ENCODE data around the gene FLACC1. TPM values are rescaled to one million over a fixed set of nuclear protein-coding genes. Genes with fewer than 3 reads are reported as not detected.

The FLACC1 gene
- total and polyA plus RNA-seq, 7 donors = 0.69 to 1.6 (median 1.2) TPM; not detected in 1

- Histone ChIP-seq H3K27ac (no peak overlapping the region), H3K4me1 (peaks cover 0 to 56% (median 45%) of the 10 kb centered on the region in 4 donors)
Measured at GRCh38 chr2:201402651-201403562, 45.8 kb upstream of the FLACC1 start.

DNA sequence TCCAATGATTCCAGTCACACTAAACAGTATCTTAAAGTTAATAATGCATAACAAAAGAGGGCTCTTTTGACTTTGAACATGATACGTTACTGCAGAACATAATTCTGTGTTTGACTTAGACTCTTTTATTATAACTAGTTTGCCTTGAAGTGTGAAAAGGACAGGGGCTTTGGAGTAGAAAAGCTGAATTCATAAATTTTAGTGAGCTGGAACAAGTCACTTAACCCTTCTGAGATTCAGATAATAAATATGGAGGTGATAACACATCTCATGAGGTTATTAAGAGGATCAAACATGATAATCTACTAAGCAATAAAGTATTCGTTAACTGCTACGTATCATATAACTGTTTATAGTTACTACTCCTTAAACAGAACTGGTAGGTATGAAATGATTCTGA is 44.7 kb upstream of the FLACC1 start:
- DNase-seq = no peak
- Histone ChIP-seq H3K9me3 (no peaks in the 10 kb centered on the region), H3K27ac (no peak overlapping the region), H3K36me3 (peaks cover 0 to 23% (median 4%) of the 10 kb centered on the region in 4 donors), H3K27me3 (no peaks in the 10 kb centered on the region), H3K4me1 (peaks cover 0 to 50% (median 42%) of the 10 kb centered on the region in 4 donors), H3K4me3 (no peak overlapping the region)
- intact Hi-C loops (cut with DNase I) = no loop called here
- WGBS, 2 donors = 23 to 65% methylated on average over 3 of the region's 3 CpGs
- TF ChIP-seq CTCF (IDR thresholded peaks at IDR 0.05) = no peak
- no peak for TF ChIP-seq POLR2AphosphoS5 (IDR thresholded peaks at IDR 0.05)
- no peak for TF ChIP-seq POLR2A (IDR thresholded peaks at IDR 0.05)
- no peak for TF ChIP-seq EP300 (IDR thresholded peaks at IDR 0.05)

More at GRCh38 chr2:201402651-201403562, 45.8 kb upstream of the FLACC1 start:
- intact Hi-C loops (cut with DNase I) = no loop called here
- Histone ChIP-seq H3K27me3 (no peaks in the 10 kb centered on the region), H3K4me3 (no peak overlapping the region), H3K36me3 (peaks cover 0 to 12% (median 0%) of the 10 kb centered on the region in 4 donors), H3K9me3 (no peaks in the 10 kb centered on the region)
- 87 to 89% methylated on average over 6 of the region's 6 CpGs for WGBS, 2 donors
- TF ChIP-seq POLR2AphosphoS5 (IDR thresholded peaks at IDR 0.05) (no peak), EP300 (IDR thresholded peaks at IDR 0.05) (no peak), CTCF (IDR thresholded peaks at IDR 0.05) (no peak), POLR2A (IDR thresholded peaks at IDR 0.05) (no peak)
- no peak for DNase-seq

DNA sequence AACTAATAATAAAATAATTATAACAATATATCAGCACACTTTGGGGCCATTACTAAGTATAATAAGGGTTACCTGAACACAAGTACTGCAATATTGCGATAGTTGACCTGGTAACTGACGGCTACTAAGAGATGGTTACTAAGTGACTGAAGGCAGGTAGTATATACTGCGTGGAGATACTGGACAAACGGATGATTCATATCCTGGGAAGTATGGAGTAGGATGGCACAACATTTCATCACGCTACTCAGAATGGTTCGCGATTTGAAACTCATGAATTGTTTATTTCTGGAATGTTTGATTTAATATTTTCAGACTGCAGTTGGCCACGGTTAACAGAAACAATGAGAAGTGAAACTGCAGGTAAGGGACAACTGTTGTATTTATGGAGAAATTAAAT is 39.5 kb upstream of the FLACC1 start:
- intact Hi-C loops (cut with DNase I) = no loop called here
- no peak overlapping the region for H3K27ac ChIP-seq
- 82 to 83% methylated on average over 8 of the region's 8 CpGs for WGBS, 2 donors
- H3K36me3 ChIP-seq = peaks cover 9 to 74% (median 18%) of the 10 kb centered on the region in 4 donors
- DNase-seq = no peak
- TF ChIP-seq POLR2A (IDR thresholded peaks at IDR 0.05) (no peak), EP300 (IDR thresholded peaks at IDR 0.05) (no peak)
- peaks cover 0 to 6% (median 2%) of the 10 kb centered on the region in 4 donors for H3K4me1 ChIP-seq
- no peaks in the 10 kb centered on the region for H3K9me3 ChIP-seq
- no peaks in the 10 kb centered on the region for H3K27me3 ChIP-seq
- H3K4me3 ChIP-seq = no peak overlapping the region

GRCh38 chr2:201383136-201383535 is 26.0 kb upstream of the FLACC1 start:
- intact Hi-C loops (cut with DNase I) = no loop called here
- Histone ChIP-seq H3K36me3 (peaks cover 5 to 79% (median 25%) of the 10 kb centered on the region in 4 donors), H3K4me1 (peaks cover 0 to 24% (median 16%) of the 10 kb centered on the region in 4 donors), H3K27me3 (no peaks in the 10 kb centered on the region), H3K27ac (no peak overlapping the region), H3K4me3 (no peak overlapping the region), H3K9me3 (no peaks in the 10 kb centered on the region)
- DNase-seq = no peak
- no peak for TF ChIP-seq POLR2AphosphoS5 (IDR thresholded peaks at IDR 0.05)
- TF ChIP-seq EP300 (IDR thresholded peaks at IDR 0.05) = no peak
- TF ChIP-seq POLR2A (IDR thresholded peaks at IDR 0.05) = no peak
- TF ChIP-seq CTCF (IDR thresholded peaks at IDR 0.05) = no peak
- WGBS, 2 donors = 18 to 73% methylated on average over 1 of the region's 1 CpG
